ENCODE data around the gene LRRC56.
"Not testable (repeated sequence)": the region's sequence is repeated elsewhere in the genome, so short reads cannot be mapped to it uniquely, and the experiment has no call there.

Gene LRRC56

GRCh38 chr11:501683-502287 lies 35.5 kb upstream of the LRRC56 start:
- DNase-seq (ENCODE audit: low read depth) = no peak

GRCh38 chr11:502288-503178 lies 34.8 kb upstream of the LRRC56 start:
- DNase-seq (ENCODE audit: low read depth) = no peak

- peak; percentile 85 for DNase-seq (ENCODE audit: low read depth)
Observed at GRCh38 chr11:503179-503981, 33.9 kb upstream of the LRRC56 start.

- DNase-seq (ENCODE audit: low read depth) = peak; percentile 75
Observed at GRCh38 chr11:504053-504993, 33.0 kb upstream of the LRRC56 start.

GRCh38 chr11:504994-505344 lies 32.4 kb upstream of the LRRC56 start:
- no peak for DNase-seq (ENCODE audit: low read depth)

- peak; percentile 99 for DNase-seq (ENCODE audit: low read depth)
Observed at GRCh38 chr11:506238-506994, 30.9 kb upstream of the LRRC56 start.

GRCh38 chr11:506995-507726 lies 30.2 kb upstream of the LRRC56 start, which contains the start of gene RNH1:
Gene RNH1 (minus strand): TSS chr11:507242. CDS start chr11:502162, 5,080 bp downstream.
- DNase-seq (ENCODE audit: low read depth) = peak; percentile 95

GRCh38 chr11:507727-508515 lies 29.4 kb upstream of the LRRC56 start:
- DNase-seq (ENCODE audit: low read depth) = no peak

- DNase-seq (ENCODE audit: low read depth) = no peak
Observed at GRCh38 chr11:508956-509355, 28.4 kb upstream of the LRRC56 start.

GRCh38 chr11:512761-513595 lies 24.3 kb upstream of the LRRC56 start:
- no peak for DNase-seq (ENCODE audit: low read depth)

GRCh38 chr11:514606-515005 lies 22.7 kb upstream of the LRRC56 start:
- DNase-seq (ENCODE audit: low read depth) = no peak

- DNase-seq (ENCODE audit: low read depth) = no peak
Observed at GRCh38 chr11:515131-515530, 22.2 kb upstream of the LRRC56 start.

- DNase-seq (ENCODE audit: low read depth) = no peak
Observed at GRCh38 chr11:516400-516799, 20.9 kb upstream of the LRRC56 start.

GRCh38 chr11:516918-517685 lies 20.2 kb upstream of the LRRC56 start:
- not testable (repeated sequence) for DNase-seq (ENCODE audit: low read depth)

GRCh38 chr11:518463-519202 lies 18.7 kb upstream of the LRRC56 start:
- peak; percentile 94 for DNase-seq (ENCODE audit: low read depth)

- no peak for DNase-seq (ENCODE audit: low read depth)
Observed at GRCh38 chr11:520428-521176, 16.7 kb upstream of the LRRC56 start.
